ENCODE measurements around the gene CHODL.

DNA sequence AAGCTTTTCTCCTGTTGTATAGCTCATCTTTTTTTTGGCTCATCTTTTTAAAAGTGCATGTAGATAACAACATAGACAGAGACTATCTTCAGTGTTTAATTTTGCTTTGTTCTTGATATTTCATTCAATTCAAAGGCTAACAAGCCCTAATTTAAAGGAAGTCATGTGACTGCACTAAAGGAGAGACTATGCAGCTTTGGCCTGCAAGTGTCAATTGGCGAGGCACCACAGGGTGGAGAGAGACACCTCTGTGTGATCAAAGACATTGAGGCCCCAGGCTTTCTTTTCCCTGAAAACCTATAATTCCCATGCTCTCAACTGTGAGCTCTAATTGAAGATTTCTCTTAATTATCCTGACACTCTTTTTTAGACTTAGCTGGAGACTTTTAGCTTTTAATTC is 53.6 kb downstream of the CHODL start:
- no peak for TF ChIP-seq POLR2A (IDR thresholded peaks at IDR 0.05)
- TF ChIP-seq CTCF (IDR thresholded peaks at IDR 0.05): no peak
- TF ChIP-seq EP300 (IDR thresholded peaks at IDR 0.05): no peak
